Liver (tissue), 3 donors: ENCODE results near the gene IFI27L1.

Experiments used
- JUND ChIP-seq, 2 donors: IDR thresholded peaks; 2 replicates each; pipeline ENCODE4 v1.6.1; 2016; ENCODE audit warnings: antibody characterized with exemption in 2 of 2
- SP1 ChIP-seq: IDR thresholded peaks from 2 replicates; pipeline ENCODE4 v1.6.1; 2018; ENCODE audit warnings: antibody characterized with exemption, mild to moderate bottlenecking
- TAF1 ChIP-seq: conservative IDR thresholded peaks from 2 replicates; pipeline ENCODE4 v1.6.1; 2016; ENCODE audit warnings: antibody characterized with exemption, mild to moderate bottlenecking
- TF ChIP-seq, protein P1 (sequence below): fragments of 150-350 bp; IDR thresholded peaks from 2 replicates; pipeline ENCODE4 v1.5.1; 2017; ENCODE audit warnings: improper control_type of control experiment, low read depth, low read length; ENCODE audit not compliant: missing input control
- TF ChIP-seq, protein P2 (sequence below): IDR thresholded peaks from 2 replicates; pipeline ENCODE4 v1.6.1; 2016; ENCODE audit warnings: antibody characterized with exemption
- donor health status: healthy.
- donor health status: healthy.

DNA sequence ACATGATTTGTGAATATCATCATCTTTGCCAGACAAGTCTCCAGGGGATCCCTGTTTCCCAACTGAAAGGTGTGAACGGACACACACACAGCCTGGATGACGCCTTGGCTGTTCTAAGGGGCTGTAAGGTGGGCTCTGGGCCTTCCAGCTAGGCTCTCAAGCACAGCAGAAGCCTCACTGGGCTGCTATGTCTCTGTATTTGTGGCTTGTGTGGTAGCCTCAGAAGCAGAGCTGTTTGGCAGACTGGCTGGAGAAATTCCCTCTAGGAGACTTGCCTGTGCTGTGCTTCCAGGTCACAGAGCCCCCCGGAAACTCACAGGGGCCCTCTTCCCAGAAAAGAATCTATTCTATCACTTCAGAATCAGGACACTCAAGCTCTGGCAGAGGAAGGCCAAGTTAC lies 33.5 kb upstream of the IFI27L1 start:
- TF ChIP-seq, protein P1, sequence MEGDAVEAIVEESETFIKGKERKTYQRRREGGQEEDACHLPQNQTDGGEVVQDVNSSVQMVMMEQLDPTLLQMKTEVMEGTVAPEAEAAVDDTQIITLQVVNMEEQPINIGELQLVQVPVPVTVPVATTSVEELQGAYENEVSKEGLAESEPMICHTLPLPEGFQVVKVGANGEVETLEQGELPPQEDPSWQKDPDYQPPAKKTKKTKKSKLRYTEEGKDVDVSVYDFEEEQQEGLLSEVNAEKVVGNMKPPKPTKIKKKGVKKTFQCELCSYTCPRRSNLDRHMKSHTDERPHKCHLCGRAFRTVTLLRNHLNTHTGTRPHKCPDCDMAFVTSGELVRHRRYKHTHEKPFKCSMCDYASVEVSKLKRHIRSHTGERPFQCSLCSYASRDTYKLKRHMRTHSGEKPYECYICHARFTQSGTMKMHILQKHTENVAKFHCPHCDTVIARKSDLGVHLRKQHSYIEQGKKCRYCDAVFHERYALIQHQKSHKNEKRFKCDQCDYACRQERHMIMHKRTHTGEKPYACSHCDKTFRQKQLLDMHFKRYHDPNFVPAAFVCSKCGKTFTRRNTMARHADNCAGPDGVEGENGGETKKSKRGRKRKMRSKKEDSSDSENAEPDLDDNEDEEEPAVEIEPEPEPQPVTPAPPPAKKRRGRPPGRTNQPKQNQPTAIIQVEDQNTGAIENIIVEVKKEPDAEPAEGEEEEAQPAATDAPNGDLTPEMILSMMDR, result no peak
- TF ChIP-seq, protein P2, sequence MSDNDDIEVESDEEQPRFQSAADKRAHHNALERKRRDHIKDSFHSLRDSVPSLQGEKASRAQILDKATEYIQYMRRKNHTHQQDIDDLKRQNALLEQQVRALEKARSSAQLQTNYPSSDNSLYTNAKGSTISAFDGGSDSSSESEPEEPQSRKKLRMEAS, result no peak
- TF ChIP-seq TAF1 (no peak), SP1 (no peak), JUND (IDR thresholded peaks at IDR 0.05) (no peak)
